ENCODE measurements around the gene KRT74.

The KRT74 gene

DNA sequence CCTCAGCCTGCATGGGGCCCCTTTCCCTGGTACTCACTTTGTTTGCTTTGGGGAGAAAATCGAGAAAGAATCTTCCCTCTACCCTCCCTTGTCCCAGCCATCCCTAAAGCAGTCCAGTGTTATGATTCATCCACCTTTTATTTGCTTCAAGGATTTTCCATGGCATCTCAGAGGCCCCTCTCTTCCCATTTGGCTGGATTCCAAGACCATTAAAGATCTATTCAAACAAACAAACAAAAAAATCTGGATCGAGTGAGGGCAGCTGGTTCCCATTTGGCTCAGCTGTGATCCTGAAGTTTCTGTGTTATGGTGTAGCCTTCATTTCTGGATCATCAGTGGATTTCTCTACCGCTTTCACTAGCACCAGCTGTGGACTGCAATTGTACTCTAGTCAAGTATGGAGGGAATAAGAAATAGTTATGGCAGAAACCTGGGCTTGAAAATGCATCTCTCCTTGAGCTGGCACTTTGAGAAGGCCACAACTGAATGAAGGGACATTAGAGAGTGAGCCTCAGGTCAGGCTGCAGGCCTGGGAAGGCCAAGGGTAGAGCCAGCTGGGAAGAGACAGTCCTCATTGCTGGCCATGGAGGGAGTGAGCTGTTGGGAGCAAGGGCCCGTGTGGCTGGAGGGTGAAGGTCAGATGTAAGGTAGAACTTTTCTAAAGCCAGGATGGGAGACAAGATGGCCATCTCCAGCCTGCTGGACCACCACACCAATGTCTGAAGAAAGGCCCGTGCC lies 34.4 kb downstream of the KRT74 start:
- no peak overlapping the region for H3K27ac ChIP-seq
- TF ChIP-seq ZFX (IDR thresholded peaks at IDR 0.05; ENCODE audit: borderline replicate concordance) = no peak
- TF ChIP-seq CTCF (IDR thresholded peaks at IDR 0.05) = no peak

GRCh38 chr12:52537101-52537500 lies 36.5 kb downstream of the KRT74 start:
- H3K27ac ChIP-seq = no peak overlapping the region
- no peak for TF ChIP-seq CTCF (IDR thresholded peaks at IDR 0.05)
- no peak for TF ChIP-seq ZFX (IDR thresholded peaks at IDR 0.05; ENCODE audit: borderline replicate concordance)

DNA sequence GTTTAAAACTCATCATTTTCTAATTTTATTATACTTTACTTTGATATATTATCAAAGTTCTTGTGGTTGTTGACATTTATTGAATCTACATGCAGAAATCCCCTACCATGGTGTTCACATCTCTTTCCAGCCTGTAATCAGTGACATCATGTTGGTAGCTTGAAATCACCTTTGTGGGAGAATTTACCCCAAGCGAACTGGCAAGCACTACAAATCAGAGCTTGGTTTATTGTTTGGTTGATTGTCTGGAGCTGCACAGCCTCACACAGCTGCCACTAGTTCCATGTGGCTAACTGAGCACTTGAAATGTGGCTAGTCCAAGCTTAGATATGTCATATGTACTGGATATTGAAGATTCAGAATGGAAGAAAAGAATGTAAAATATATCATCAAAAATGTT lies 38.1 kb downstream of the KRT74 start:
- TF ChIP-seq ZFX (IDR thresholded peaks at IDR 0.05; ENCODE audit: borderline replicate concordance) (no peak), CTCF (IDR thresholded peaks at IDR 0.05) (no peak)
- H3K27ac ChIP-seq = no peak overlapping the region

DNA sequence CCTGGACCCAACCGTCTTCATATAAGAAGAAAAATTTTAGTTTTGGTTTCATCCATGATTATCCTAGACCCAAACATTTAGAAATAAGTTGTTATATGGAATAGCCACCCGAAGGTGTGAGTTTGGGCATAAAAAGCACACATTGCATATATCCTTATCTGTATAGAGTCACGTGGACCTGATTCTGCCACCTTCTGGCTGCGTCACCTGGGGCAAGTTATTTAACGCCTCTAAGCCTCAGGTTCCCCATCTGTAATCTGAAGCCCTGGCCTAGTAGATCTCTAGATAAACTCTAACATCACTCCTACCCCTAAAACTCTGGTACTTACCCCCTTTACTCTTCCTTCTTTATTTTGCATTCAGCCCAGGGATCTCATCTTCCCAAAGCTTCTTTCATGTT lies 39.2 kb downstream of the KRT74 start:
- no peak for TF ChIP-seq ZFX (IDR thresholded peaks at IDR 0.05; ENCODE audit: borderline replicate concordance)
- TF ChIP-seq CTCF (IDR thresholded peaks at IDR 0.05) = peak; percentile 66
- no peak overlapping the region for H3K27ac ChIP-seq

- no peak overlapping the region for H3K27ac ChIP-seq
- no peak for TF ChIP-seq CTCF (IDR thresholded peaks at IDR 0.05)
- TF ChIP-seq ZFX (IDR thresholded peaks at IDR 0.05; ENCODE audit: borderline replicate concordance) = no peak
These were observed 39.8 kb downstream of the KRT74 start for GRCh38 chr12:52533686-52534470.

DNA sequence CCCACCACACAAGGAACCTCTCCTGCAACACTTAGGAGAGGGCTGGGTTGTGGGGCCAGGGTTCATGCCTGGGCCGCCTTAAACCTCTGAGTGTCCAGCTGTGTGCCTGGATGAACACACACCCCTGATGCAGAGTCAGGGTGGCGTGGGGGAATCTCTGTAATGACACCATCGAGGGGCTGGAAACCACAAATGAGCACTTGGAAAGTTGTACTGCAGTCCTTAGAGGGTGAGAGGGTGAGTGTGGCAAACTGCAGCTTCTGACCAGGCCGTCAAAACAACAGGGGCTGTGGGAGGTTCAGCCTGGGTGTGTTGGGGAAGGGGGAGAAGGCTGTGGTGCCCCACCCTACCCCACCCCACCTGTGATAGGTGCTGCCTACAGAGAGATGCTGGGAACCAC lies 41.0 kb downstream of the KRT74 start:
- H3K27ac ChIP-seq = no peak overlapping the region
- TF ChIP-seq ZFX (IDR thresholded peaks at IDR 0.05; ENCODE audit: borderline replicate concordance) = no peak
- no peak for TF ChIP-seq CTCF (IDR thresholded peaks at IDR 0.05)

All from 22Rv1 (cell line).